Activated naive CD8-positive, alpha-beta T cell treated with anti-CD3 and anti-CD28 coated beads, Interleukin-2, amount 50 U/mL, for 24 hours (primary cell): ENCODE results near the gene SBF2.

ENCODE experiments used
- ATAC-seq: fragments of 150-1000 bp; cut with Tn5 transposase; one replicate; pipeline ENCODE4 v1.10.0; 2021
- DNase-seq: peaks from one replicate; pipeline ENCODE4 v3.0.0; 2021
- H3K27ac Mint-ChIP-seq: one replicate; pipeline ENCODE4 v1.8.0; 2021; ENCODE audit warnings: mild to moderate bottlenecking, mixed read lengths
- H3K27me3 Mint-ChIP-seq: one replicate; pipeline ENCODE4 v1.8.0; 2021; ENCODE audit warnings: mixed read lengths
- H3K36me3 Mint-ChIP-seq: one replicate; pipeline ENCODE4 v1.8.0; 2021; ENCODE audit warnings: low read depth, mixed read lengths
- H3K4me1 Mint-ChIP-seq: one replicate; pipeline ENCODE4 v1.8.0; 2021; ENCODE audit warnings: mixed read lengths
- H3K4me3 Mint-ChIP-seq: one replicate; pipeline ENCODE4 v1.8.0; 2021; ENCODE audit warnings: mild to moderate bottlenecking, moderate library complexity, mixed read lengths
- H3K9me3 Mint-ChIP-seq: one replicate; pipeline ENCODE4 v1.8.0; 2021; ENCODE audit warnings: mixed read lengths

SBF2 gene

GRCh38 chr11:9874466-9874865 lies 419.6 kb downstream of the SBF2 start:
- no peak for ATAC-seq
- Mint-ChIP-seq H3K27me3 (no peaks in the 10 kb centered on the region), H3K27ac (no peak overlapping the region), H3K36me3 (peaks cover 5% of the 10 kb centered on the region), H3K4me1 (no peaks in the 10 kb centered on the region), H3K9me3 (peaks cover 9% of the 10 kb centered on the region), H3K4me3 (no peak overlapping the region)
- DNase-seq = no peak

GRCh38 chr11:9868641-9869040 lies 425.4 kb downstream of the SBF2 start:
- no peaks in the 10 kb centered on the region for H3K27me3 Mint-ChIP-seq
- peaks cover 9% of the 10 kb centered on the region for H3K9me3 Mint-ChIP-seq
- H3K36me3 Mint-ChIP-seq = peaks cover 8% of the 10 kb centered on the region
- no peak for DNase-seq
- ATAC-seq = no peak
- H3K27ac Mint-ChIP-seq = no peak overlapping the region
- no peak overlapping the region for H3K4me3 Mint-ChIP-seq
- H3K4me1 Mint-ChIP-seq = no peaks in the 10 kb centered on the region

GRCh38 chr11:9862981-9863380 lies 431.0 kb downstream of the SBF2 start:
- DNase-seq (no peak), ATAC-seq (no peak)
- peaks cover 42% of the 10 kb centered on the region for H3K4me1 Mint-ChIP-seq
- no peak overlapping the region for H3K27ac Mint-ChIP-seq
- H3K27me3 Mint-ChIP-seq = no peaks in the 10 kb centered on the region
- no peak overlapping the region for H3K4me3 Mint-ChIP-seq
- H3K9me3 Mint-ChIP-seq = no peaks in the 10 kb centered on the region
- H3K36me3 Mint-ChIP-seq = peaks cover 3% of the 10 kb centered on the region

GRCh38 chr11:9861860-9862725 lies 431.9 kb downstream of the SBF2 start:
- Mint-ChIP-seq H3K36me3 (no peaks in the 10 kb centered on the region), H3K4me3 (no peak overlapping the region), H3K9me3 (no peaks in the 10 kb centered on the region), H3K27me3 (no peaks in the 10 kb centered on the region), H3K27ac (no peak overlapping the region), H3K4me1 (peaks cover 44% of the 10 kb centered on the region)
- peak; percentile 60 for ATAC-seq
- peak; percentile 60 for DNase-seq

- Mint-ChIP-seq H3K27me3 (no peaks in the 10 kb centered on the region), H3K9me3 (no peaks in the 10 kb centered on the region), H3K4me3 (peak overlapping the region; percentile 37), H3K36me3 (no peaks in the 10 kb centered on the region), H3K4me1 (peaks cover 44% of the 10 kb centered on the region), H3K27ac (peak overlapping the region; percentile 90)
- no peak for DNase-seq
- ATAC-seq = peak; percentile 92
These were observed 434.3 kb downstream of the SBF2 start for GRCh38 chr11:9859554-9860305.

GRCh38 chr11:9858822-9859221 lies 435.2 kb downstream of the SBF2 start:
- DNase-seq (no peak), ATAC-seq (no peak)
- peak overlapping the region; percentile 90 for H3K27ac Mint-ChIP-seq
- H3K36me3 Mint-ChIP-seq = no peaks in the 10 kb centered on the region
- no peaks in the 10 kb centered on the region for H3K9me3 Mint-ChIP-seq
- peaks cover 44% of the 10 kb centered on the region for H3K4me1 Mint-ChIP-seq
- no peak overlapping the region for H3K4me3 Mint-ChIP-seq
- H3K27me3 Mint-ChIP-seq = no peaks in the 10 kb centered on the region

GRCh38 chr11:9858218-9858617 lies 435.8 kb downstream of the SBF2 start:
- H3K4me1 Mint-ChIP-seq = peaks cover 44% of the 10 kb centered on the region
- DNase-seq (no peak), ATAC-seq (peak; percentile 37)
- H3K27ac Mint-ChIP-seq = peak overlapping the region; percentile 90
- H3K36me3 Mint-ChIP-seq = peaks cover 3% of the 10 kb centered on the region
- H3K9me3 Mint-ChIP-seq = no peaks in the 10 kb centered on the region
- peak overlapping the region; percentile 48 for H3K4me3 Mint-ChIP-seq
- no peaks in the 10 kb centered on the region for H3K27me3 Mint-ChIP-seq

GRCh38 chr11:9855579-9856287 lies 438.3 kb downstream of the SBF2 start:
- no peak overlapping the region for H3K4me3 Mint-ChIP-seq
- H3K9me3 Mint-ChIP-seq = no peaks in the 10 kb centered on the region
- peaks cover 28% of the 10 kb centered on the region for H3K4me1 Mint-ChIP-seq
- H3K27me3 Mint-ChIP-seq = no peaks in the 10 kb centered on the region
- H3K36me3 Mint-ChIP-seq = peaks cover 5% of the 10 kb centered on the region
- H3K27ac Mint-ChIP-seq = no peak overlapping the region
- DNase-seq (no peak), ATAC-seq (no peak)

GRCh38 chr11:9853929-9854552 lies 440.0 kb downstream of the SBF2 start:
- DNase-seq (no peak), ATAC-seq (no peak)
- Mint-ChIP-seq H3K27ac (no peak overlapping the region), H3K27me3 (no peaks in the 10 kb centered on the region), H3K9me3 (no peaks in the 10 kb centered on the region), H3K36me3 (peaks cover 11% of the 10 kb centered on the region), H3K4me3 (no peak overlapping the region), H3K4me1 (peaks cover 12% of the 10 kb centered on the region)

- H3K4me1 Mint-ChIP-seq = peaks cover 1% of the 10 kb centered on the region
These were observed 441.6 kb downstream of the SBF2 start for GRCh38 chr11:9852465-9852864.

GRCh38 chr11:9851366-9851765 lies 442.7 kb downstream of the SBF2 start:
- Mint-ChIP-seq H3K27ac (no peak overlapping the region), H3K4me1 (no peaks in the 10 kb centered on the region), H3K36me3 (peaks cover 14% of the 10 kb centered on the region), H3K27me3 (no peaks in the 10 kb centered on the region), H3K9me3 (no peaks in the 10 kb centered on the region), H3K4me3 (no peak overlapping the region)
- ATAC-seq = no peak
- DNase-seq = no peak

More at GRCh38 chr11:9852465-9852864, 441.6 kb downstream of the SBF2 start:
- H3K4me3 Mint-ChIP-seq = no peak overlapping the region
- no peaks in the 10 kb centered on the region for H3K27me3 Mint-ChIP-seq
- DNase-seq = no peak
- no peak for ATAC-seq
- H3K36me3 Mint-ChIP-seq = peaks cover 11% of the 10 kb centered on the region
- H3K9me3 Mint-ChIP-seq = no peaks in the 10 kb centered on the region
- no peak overlapping the region for H3K27ac Mint-ChIP-seq

- H3K36me3 Mint-ChIP-seq = peaks cover 21% of the 10 kb centered on the region
- H3K4me3 Mint-ChIP-seq = no peak overlapping the region
- DNase-seq (no peak), ATAC-seq (no peak)
- no peaks in the 10 kb centered on the region for H3K4me1 Mint-ChIP-seq
- H3K9me3 Mint-ChIP-seq = no peaks in the 10 kb centered on the region
- no peak overlapping the region for H3K27ac Mint-ChIP-seq
- no peaks in the 10 kb centered on the region for H3K27me3 Mint-ChIP-seq
These were observed 443.7 kb downstream of the SBF2 start for GRCh38 chr11:9850224-9850895.

GRCh38 chr11:9849389-9849788 lies 444.6 kb downstream of the SBF2 start:
- no peak overlapping the region for H3K4me3 Mint-ChIP-seq

GRCh38 chr11:9847636-9848035 lies 446.4 kb downstream of the SBF2 start:
- Mint-ChIP-seq H3K4me1 (peaks cover 7% of the 10 kb centered on the region), H3K36me3 (peaks cover 29% of the 10 kb centered on the region), H3K4me3 (no peak overlapping the region), H3K9me3 (peaks cover 3% of the 10 kb centered on the region), H3K27me3 (no peaks in the 10 kb centered on the region), H3K27ac (no peak overlapping the region)
- ATAC-seq = no peak
- DNase-seq = no peak

More at GRCh38 chr11:9849389-9849788, 444.6 kb downstream of the SBF2 start:
- H3K4me1 Mint-ChIP-seq = no peaks in the 10 kb centered on the region
- DNase-seq (no peak), ATAC-seq (no peak)
- H3K36me3 Mint-ChIP-seq = peaks cover 27% of the 10 kb centered on the region
- H3K9me3 Mint-ChIP-seq = no peaks in the 10 kb centered on the region
- no peaks in the 10 kb centered on the region for H3K27me3 Mint-ChIP-seq
- H3K27ac Mint-ChIP-seq = no peak overlapping the region
